Measurements from ENCODE around the gene SERPIND1.

The SERPIND1 gene

GRCh38 chr22:20779014-20779817, 5.3 kb downstream of the SERPIND1 start:
- Histone ChIP-seq H3K27ac (no peak overlapping the region), H3K9ac (no peak overlapping the region), H3K79me2 (ENCODE audit: insufficient read depth, low read depth) (no peaks in the 10 kb centered on the region), H2AFZ (ENCODE audit: low read depth) (no peak overlapping the region), H4K20me1 (ENCODE audit: insufficient read depth) (no peaks in the 10 kb centered on the region), H3K4me1 (ENCODE audit: low read depth, poor library complexity, severe bottlenecking) (peaks cover 3% of the 10 kb centered on the region), H3K27me3 (ENCODE audit: insufficient read depth, low read depth) (no peaks in the 10 kb centered on the region), H3K4me3 (IDR thresholded peaks at IDR 0.05; ENCODE audit: insufficient read depth, low read depth, low read length) (no peak overlapping the region), H3K36me3 (ENCODE audit: insufficient read depth) (no peaks in the 10 kb centered on the region), H3K4me2 (no peak overlapping the region)
- no peak for TF ChIP-seq CTCF (conservative IDR thresholded peaks at IDR 0.05; ENCODE audit: low read depth, low read length)

GRCh38 chr22:20779818-20780158, 5.9 kb downstream of the SERPIND1 start:
- no peak overlapping the region for H2AFZ ChIP-seq (ENCODE audit: low read depth)
- H3K4me3 ChIP-seq (IDR thresholded peaks at IDR 0.05; ENCODE audit: insufficient read depth, low read depth, low read length) = no peak overlapping the region
- no peak overlapping the region for H3K9ac ChIP-seq
- no peaks in the 10 kb centered on the region for H3K36me3 ChIP-seq (ENCODE audit: insufficient read depth)
- H4K20me1 ChIP-seq (ENCODE audit: insufficient read depth) = no peaks in the 10 kb centered on the region; the same call in 1 of the 2 replicates
- H3K79me2 ChIP-seq (ENCODE audit: insufficient read depth, low read depth) = no peaks in the 10 kb centered on the region
- H3K27ac ChIP-seq = no peak overlapping the region
- H3K27me3 ChIP-seq (ENCODE audit: insufficient read depth, low read depth) = no peaks in the 10 kb centered on the region
- H3K4me2 ChIP-seq = no peak overlapping the region
- H3K4me1 ChIP-seq (ENCODE audit: low read depth, poor library complexity, severe bottlenecking) = peaks cover 3% of the 10 kb centered on the region
- TF ChIP-seq CTCF (conservative IDR thresholded peaks at IDR 0.05; ENCODE audit: low read depth, low read length) = no peak

GRCh38 chr22:20781272-20781990, 7.5 kb downstream of the SERPIND1 start:
- Histone ChIP-seq H3K36me3 (ENCODE audit: insufficient read depth) (no peaks in the 10 kb centered on the region), H3K9ac (no peak overlapping the region), H3K27ac (no peak overlapping the region), H4K20me1 (ENCODE audit: insufficient read depth) (no peaks in the 10 kb centered on the region; the same call in 1 of the 2 replicates), H3K4me1 (ENCODE audit: low read depth, poor library complexity, severe bottlenecking) (peaks cover 3% of the 10 kb centered on the region), H2AFZ (ENCODE audit: low read depth) (no peak overlapping the region), H3K4me2 (no peak overlapping the region), H3K27me3 (ENCODE audit: insufficient read depth, low read depth) (no peaks in the 10 kb centered on the region), H3K79me2 (ENCODE audit: insufficient read depth, low read depth) (no peaks in the 10 kb centered on the region), H3K4me3 (IDR thresholded peaks at IDR 0.05; ENCODE audit: insufficient read depth, low read depth, low read length) (no peak overlapping the region)
- no peak for TF ChIP-seq CTCF (conservative IDR thresholded peaks at IDR 0.05; ENCODE audit: low read depth, low read length)

- H3K27ac ChIP-seq = no peak overlapping the region
- H3K36me3 ChIP-seq (ENCODE audit: insufficient read depth) = no peaks in the 10 kb centered on the region
- H3K4me1 ChIP-seq (ENCODE audit: low read depth, poor library complexity, severe bottlenecking) = peaks cover 3% of the 10 kb centered on the region
- H3K4me3 ChIP-seq (IDR thresholded peaks at IDR 0.05; ENCODE audit: insufficient read depth, low read depth, low read length) = no peak overlapping the region
- no peak overlapping the region for H3K9ac ChIP-seq
- no peaks in the 10 kb centered on the region for H3K27me3 ChIP-seq (ENCODE audit: insufficient read depth, low read depth)
- H2AFZ ChIP-seq (ENCODE audit: low read depth) = no peak overlapping the region
- no peaks in the 10 kb centered on the region for H3K79me2 ChIP-seq (ENCODE audit: insufficient read depth, low read depth)
- no peaks in the 10 kb centered on the region; the same call in 1 of the 2 replicates for H4K20me1 ChIP-seq (ENCODE audit: insufficient read depth)
- no peak overlapping the region for H3K4me2 ChIP-seq
- TF ChIP-seq CTCF (conservative IDR thresholded peaks at IDR 0.05; ENCODE audit: low read depth, low read length) = no peak
Observed at GRCh38 chr22:20782083-20782482, 8.2 kb downstream of the SERPIND1 start.
